Retinal pigment epithelial cell (primary cell): ENCODE data around the gene HOXD3.

Experiments
- DNase-seq: peaks from one replicate; pipeline ENCODE4 v3.0.0-alpha.2; 2010; ENCODE audit warnings: low read depth
- H3K4me3 ChIP-seq: 2 replicates; pipeline ENCODE4 v1.5.1; 2011; ENCODE audit warnings: mild to moderate bottlenecking, low read length, control low read depth, moderate library complexity
- CTCF ChIP-seq: conservative IDR thresholded peaks from 2 replicates; pipeline ENCODE4 v1.5.1; 2011; ENCODE audit warnings: low read depth, low read length, control low read depth, inconsistent platforms

Gene HOXD3

GRCh38 chr2:176182671-176183070 lies 25.6 kb downstream of the HOXD3 start:
- H3K4me3 ChIP-seq = no peak overlapping the region
- TF ChIP-seq CTCF = no peak
- no peak for DNase-seq

GRCh38 chr2:176184749-176185148 lies 27.6 kb downstream of the HOXD3 start:
- no peak for TF ChIP-seq CTCF
- no peak for DNase-seq
- no peak overlapping the region for H3K4me3 ChIP-seq

- no peak for TF ChIP-seq CTCF
- no peak overlapping the region for H3K4me3 ChIP-seq
- no peak for DNase-seq
Observed at GRCh38 chr2:176186024-176186423, 28.9 kb downstream of the HOXD3 start.

- DNase-seq = no peak
- H3K4me3 ChIP-seq = no peak overlapping the region
- TF ChIP-seq CTCF = no peak
Observed at GRCh38 chr2:176187200-176187898, 30.2 kb downstream of the HOXD3 start.

- no peak for DNase-seq
- no peak for TF ChIP-seq CTCF
- H3K4me3 ChIP-seq = no peak within 1 kb of the TSS
Observed at GRCh38 chr2:176187899-176188773, 31.0 kb downstream of the HOXD3 start, which contains the start of gene HOXD1. Gene HOXD1, plus strand, starts transcription at chr2:176188668. Its CDS starts 134 bp downstream, at chr2:176188802.

GRCh38 chr2:176188774-176189680 lies 31.9 kb downstream of the HOXD3 start:
- no peak for TF ChIP-seq CTCF
- H3K4me3 ChIP-seq = no peak overlapping the region
- DNase-seq = no peak
